ENCODE data around the gene AK5.

Gene AK5

DNA sequence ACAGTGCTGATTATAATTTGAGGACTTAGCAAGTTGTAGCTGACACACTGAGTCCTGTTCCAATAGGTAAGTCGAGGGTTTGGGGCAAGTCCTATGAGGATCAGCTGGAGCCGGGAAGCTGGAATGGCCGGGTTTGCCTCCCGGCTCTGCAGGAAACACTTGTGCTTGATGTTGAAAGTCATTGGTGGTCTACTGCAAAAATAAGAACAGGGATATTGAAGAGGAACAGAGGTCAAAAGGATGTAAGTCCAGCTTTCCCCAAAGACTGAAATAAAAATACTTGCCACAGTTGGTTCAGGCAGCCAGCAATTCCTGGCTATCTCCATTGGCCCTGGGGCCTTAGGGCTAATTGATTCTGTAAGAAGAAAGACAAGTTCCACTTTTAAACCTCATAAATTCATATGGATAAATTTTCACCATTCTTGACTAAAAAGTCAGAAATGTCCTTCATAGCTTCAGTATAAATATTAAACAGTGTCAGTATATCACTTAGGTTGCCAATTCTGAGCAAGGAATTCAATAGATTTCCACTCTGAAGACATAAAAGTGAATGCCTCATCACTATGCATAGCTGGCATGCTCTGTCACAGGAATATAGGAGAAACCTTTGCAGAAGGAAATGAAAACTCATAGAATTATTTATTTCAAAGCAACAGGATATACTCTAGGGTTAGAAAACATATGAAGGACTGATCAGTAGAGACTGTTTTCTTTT lies 165.2 kb downstream of the AK5 start:
- no peak for DNase-seq (ENCODE audit: low read depth)

DNA sequence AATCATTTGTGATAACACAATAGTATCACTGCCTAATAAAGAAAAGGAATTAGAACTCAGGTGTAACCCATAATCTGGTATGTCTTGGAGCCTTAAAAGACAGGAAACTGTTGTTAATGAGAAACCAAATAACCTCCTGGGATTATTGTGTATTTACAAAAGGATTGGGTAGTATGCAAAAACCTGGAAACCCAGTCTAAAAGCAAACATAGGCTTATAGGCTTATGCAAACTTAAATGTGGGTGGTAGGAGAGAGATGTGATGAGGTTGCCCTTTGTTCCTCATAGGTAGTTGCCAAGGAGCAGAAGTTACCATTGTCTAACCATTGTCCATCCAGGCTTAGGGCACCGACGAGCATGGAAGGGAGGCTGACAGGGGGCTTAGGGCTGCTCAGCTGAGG lies 165.8 kb downstream of the AK5 start:
- DNase-seq (ENCODE audit: low read depth), result no peak

DNA sequence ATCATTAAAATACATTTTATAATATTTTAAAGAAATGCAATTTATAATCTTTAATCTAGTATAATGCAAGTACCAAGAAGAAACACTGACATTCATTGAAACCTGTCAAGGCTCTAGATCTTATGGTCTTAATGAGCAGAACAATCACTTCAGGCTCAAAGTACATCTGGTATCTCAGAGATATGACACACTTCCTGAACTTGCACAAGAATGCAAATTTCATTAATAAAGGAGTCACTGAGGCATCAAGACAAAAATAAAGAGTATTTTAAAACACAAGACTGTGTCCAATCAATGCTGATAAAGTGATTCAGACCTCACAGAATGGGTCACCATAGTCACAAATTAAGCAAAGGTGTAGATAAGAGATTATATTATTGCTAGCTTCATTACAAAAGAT lies 178.1 kb downstream of the AK5 start:
- no peak for DNase-seq (ENCODE audit: low read depth)

DNA sequence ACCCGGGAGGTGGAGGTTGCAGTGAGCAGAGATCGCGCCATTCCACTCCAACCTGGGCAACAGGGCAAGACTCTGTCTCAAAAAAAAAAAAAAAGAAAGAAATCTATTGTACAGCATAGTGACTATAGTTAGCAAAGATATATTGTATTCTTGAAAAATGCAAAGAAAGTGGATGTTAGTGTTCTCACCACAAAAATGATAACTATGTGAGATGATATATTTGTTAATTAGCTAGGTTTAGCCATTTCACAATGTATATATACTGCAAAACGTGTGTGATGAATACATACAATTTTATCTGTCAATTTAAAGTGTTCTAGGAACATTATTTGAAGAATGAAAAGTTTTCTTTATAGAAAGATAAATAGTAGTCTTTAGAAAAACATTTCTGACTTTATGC lies 179.9 kb downstream of the AK5 start:
- DNase-seq (ENCODE audit: low read depth), result no peak

DNA sequence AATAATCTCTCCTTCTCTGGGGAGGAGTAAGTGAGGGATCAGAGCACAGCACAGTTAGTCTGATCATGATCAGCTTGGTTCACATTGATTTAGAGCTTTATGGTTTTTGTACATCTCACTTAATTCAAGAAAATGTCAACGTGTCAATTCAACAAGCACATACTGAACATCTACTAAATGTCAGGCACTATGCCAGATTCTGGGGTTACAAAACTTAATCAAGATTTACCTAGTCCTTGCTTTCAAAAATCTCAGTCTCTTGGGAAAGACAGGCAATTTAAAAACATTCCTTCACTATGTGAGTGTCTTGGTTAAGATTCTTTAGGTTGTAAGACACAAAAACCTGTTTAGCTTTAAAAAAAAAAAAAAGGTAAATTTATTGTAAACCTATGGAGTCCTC lies 181.4 kb downstream of the AK5 start:
- DNase-seq (ENCODE audit: low read depth), result no peak

DNA sequence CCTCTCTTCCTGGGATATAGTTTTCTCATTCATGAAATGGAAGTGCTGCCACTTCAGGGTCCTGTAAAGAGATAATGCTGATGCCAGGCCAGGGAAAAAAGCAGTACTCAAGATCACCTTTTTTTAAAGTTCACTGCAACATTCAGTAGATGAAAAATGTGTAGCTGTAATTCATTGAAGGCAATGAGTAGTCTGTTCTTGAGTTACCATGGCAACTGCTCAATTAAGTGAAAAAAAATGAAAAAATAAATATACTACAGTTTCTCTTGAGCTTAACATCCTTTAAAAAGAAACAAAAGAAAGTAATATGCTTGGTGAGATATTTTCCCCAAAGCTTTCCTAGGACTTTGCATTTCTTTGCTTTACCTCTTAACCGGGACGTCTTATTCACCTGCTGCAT lies 183.3 kb downstream of the AK5 start:
- DNase-seq (ENCODE audit: low read depth), result no peak

DNA sequence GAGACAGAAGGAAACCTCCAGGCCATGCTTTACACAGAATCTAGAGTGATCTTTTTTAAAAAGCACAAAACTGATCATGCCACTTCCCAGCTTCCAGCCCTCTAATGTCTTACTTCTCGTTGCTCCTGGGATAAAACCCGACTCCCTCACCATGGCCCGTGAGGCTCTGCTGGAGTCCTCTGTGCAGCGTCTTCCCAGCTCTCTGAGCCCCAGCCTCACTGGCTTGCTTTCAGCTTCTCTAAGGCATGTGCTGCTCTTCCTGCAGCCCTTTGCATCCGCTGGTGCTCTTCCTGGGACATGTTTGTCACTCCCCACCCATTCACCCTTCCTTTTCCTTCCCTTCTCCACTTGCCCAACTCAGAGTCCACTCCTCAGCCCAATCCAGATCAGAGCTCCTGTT lies 184.1 kb downstream of the AK5 start:
- no peak for DNase-seq (ENCODE audit: low read depth)

DNA sequence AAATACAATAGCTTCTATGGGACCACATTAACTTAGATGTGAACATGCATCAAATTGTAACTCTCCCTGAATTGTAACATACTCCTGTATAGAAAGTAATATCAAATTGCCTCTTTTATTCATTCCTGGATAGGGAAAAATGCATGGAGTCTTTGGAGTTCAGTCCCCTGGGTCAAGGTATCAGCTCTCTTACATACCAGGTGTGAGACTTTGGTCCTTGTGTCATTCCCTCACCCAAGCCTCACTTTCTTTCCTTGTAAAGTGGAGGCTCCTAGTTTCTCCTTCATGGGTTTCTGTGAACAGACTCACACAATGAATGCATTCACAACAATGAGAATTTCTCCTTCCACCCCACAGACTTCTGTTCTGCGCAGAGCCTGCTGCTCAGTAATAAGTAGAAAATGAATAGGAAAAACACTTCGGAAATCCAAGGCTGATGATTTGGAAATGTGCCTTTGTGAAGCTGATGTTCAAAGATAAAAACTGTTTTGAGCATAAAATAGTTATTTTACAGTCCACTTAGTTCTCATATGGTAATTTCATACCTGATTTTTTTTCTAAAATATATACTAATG lies 185.3 kb downstream of the AK5 start:
- no peak for DNase-seq (ENCODE audit: low read depth)

DNA sequence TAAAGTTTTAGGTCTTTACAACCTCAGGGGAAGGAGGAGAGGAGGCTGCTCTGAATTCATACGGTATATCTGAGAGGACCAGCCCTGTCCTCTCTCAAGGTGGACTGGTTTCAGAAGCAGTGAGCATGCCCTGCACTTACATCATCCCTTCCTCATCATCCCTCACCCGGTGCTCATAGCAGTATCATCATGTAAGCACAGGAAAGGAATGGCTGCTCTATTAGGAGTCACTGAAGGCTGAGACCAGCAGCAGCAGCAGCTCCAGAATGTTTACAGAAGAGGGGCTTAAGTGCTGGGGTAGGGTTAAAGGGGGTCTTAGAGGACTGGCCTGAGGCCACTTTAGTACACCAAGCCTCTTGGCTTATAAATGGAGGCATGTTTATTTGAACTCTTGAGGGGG lies 185.9 kb downstream of the AK5 start:
- DNase-seq (ENCODE audit: low read depth), result no peak

DNA sequence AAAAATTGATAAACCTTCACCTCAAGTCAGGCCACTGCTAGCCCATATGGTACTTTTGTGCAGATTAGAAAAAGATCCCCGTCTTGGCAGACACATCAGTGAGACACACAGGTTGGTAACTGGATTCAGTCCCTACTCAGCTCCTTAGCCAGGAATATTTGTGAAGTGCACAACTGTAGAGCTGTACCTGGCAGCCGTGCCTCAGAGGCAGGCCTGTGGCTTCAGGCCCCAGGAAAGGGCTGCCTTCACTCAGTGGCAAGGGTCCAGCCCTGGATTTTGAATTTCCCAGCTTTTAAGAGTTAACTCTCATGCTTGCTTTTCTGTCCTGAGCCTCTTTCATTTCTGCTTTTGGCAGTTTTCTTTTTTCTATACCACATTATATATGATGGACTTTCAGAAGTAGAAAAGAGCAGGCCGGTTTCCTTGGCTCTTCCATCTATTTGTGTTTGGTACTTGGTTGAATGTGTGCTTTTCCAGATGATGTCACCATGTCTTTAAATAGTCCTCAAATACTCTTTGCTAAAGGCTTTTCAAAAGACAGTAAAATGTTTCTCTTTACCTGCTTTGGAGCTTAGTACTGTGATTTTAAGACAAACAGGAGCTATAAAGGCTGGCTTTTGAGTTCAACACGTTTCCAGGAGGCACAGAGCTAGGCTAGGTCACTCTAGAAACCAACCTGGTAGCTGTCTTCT lies 186.6 kb downstream of the AK5 start:
- DNase-seq (ENCODE audit: low read depth), result no peak

DNA sequence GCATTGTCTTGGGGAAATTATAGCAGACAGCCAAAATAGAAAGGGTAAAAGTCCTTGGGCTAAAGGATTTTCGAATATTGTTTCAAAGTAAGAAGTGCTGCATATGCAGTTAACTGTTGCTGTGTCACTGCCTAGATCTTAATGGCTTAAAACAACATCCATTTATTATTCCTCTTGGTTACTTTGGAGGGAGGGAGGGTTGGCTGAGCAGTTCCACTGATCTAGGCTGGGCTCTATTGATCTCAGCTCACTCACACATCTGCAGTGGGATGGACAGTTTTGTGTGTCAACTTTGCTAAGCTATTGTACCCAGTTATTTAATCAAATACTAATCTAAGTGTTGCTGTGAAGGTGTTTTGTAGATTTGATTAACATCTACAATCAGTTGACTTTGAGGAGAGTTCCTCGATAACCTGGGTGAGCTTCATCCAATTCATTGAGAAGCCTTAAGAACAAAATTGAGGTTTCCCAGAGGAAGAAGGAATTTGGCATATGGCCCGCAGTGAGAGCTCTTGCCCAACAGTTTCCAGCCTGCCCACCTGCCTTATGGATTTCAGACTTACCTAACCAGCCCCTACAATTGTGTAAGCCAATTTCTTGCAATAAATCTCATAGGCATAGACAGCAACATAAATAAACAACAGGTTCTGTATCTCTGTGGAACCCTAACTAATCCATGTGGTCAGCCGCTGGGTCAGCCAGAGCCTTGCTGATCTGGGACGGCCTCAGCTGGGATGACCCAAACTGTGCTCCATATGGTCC lies 187.3 kb downstream of the AK5 start:
- DNase-seq (ENCODE audit: low read depth), result no peak

DNA sequence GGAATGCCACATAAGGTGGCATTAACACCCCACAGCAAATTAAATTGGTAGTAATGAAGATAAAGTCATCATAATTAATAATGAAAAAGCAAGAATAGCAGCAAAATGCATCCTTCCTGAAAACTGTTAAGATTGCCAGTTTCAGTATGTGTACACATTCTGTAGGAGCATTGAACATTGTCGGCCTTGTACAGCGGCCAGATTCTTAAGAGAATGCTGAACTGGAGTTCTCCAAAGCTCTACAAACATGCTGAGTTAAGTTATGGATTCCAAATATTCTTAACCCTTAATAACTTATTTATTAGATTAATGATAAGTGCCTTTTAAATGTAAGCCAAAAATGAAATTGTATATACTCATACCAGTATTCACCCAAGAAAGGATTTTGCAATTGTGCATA lies 189.9 kb downstream of the AK5 start:
- no peak for DNase-seq (ENCODE audit: low read depth)

DNA sequence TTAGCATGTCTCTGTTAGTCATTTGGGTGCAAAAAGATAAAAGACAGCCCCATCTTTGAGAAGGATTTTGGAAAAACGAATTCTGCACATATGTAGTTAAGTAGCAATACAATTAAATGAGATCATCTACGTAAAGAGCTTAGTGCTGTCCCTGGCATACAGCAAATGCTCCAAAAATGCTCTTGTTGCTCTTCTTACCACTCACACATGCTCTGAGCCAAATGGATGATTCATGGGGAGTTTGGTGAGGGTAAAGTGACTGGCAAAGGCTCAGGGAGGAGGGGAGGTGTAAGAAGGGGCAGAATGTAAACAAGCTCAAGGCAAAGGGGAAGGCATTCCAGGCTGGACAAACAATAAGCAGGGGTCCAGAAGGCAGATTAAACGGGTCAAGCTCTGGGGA lies 191.9 kb downstream of the AK5 start:
- no peak for DNase-seq (ENCODE audit: low read depth)

DNA sequence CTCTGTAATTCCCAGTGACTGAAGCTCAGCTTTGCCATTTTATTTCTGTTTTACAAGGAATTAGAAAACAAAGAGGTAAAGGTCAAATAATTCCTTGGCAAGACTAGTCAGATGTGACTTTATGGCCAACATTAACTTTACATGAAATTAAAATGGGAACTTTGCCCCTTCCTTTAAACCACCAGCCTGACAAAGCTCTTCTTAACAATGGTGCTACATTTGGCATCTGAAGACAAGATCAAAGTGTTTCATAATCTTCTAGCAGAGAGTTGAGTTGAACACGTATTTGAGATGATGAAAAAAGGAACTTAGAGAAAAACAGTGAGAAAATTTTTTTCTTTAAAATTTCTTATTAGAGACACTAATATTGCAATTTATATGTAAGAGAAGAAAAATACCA lies 193.8 kb downstream of the AK5 start:
- no peak for DNase-seq (ENCODE audit: low read depth)

DNA sequence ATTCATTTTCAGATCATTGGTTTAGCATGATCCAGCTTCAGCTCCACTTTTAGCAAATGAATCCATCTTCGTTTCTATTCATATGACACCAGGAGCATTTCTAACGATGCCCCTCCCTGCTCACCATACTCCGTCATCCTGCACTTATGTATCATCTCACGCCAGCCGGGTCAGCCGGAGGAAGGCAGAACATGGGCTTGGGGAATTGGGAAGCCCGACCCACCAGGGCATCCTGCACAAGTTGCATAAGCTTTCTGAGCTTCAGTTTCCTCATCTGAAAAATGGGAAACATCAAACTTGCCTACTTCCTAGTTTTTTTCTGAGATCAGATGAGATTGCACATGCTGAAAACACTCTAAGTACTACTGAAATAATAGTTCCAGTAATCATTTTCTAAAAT lies 194.7 kb downstream of the AK5 start:
- DNase-seq (ENCODE audit: low read depth), result no peak

DNA sequence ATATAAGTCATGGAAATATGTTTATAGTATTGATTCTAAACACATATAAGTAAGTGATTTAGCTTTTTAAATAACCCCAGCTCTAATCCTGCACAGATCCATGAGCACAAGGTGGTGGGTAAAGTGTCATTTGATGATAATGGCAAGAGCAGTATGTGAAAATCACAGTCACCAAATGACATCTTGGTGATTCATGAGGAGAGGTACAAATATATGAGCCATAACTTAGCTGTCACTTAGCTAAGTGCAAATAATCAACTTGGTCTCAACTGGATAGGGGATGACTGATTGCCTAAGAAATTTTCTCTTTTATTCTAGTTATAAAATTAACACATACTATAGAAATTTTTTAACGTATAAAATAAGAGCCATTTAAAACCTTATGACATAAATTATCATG lies 202.5 kb downstream of the AK5 start:
- no peak for DNase-seq (ENCODE audit: low read depth)

DNA sequence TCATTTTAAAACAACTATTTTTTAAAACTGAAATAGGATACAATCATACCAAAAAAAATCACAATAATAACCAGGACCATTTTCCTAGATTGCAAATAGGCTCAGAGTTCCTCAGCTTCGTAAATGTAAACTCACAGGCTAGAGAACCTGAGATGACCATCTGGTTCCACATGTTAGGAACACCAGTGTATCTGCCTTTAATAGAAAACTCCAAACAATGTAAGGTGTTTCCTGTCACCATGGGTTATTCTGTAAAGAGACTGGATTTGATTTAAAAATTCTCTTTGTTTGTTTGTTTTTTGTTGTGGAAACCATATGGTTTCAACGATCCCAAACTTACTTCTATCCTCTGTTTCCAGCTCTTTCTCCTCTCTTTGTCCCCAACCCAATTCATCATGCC lies 203.1 kb downstream of the AK5 start:
- DNase-seq (ENCODE audit: low read depth), result no peak

DNA sequence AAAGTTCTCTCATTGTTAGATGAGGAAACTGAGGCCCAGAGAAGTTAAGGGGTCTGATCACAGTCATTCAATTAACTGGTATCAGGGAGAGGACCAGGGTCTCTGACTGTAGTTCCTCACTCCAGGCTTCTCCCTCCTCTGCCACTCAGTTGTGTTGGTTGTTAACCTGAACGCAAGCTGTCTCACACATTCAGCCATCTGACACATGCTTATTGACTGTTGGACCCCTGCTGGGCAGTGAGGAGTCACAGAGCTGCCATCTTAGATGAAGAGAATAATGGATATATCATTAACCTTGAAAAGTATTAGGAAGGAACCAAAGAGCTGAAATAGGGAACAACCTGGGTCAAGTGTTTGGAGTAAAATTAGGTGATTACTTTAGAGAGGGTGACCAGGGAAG lies 205.8 kb downstream of the AK5 start:
- no peak for DNase-seq (ENCODE audit: low read depth)

DNA sequence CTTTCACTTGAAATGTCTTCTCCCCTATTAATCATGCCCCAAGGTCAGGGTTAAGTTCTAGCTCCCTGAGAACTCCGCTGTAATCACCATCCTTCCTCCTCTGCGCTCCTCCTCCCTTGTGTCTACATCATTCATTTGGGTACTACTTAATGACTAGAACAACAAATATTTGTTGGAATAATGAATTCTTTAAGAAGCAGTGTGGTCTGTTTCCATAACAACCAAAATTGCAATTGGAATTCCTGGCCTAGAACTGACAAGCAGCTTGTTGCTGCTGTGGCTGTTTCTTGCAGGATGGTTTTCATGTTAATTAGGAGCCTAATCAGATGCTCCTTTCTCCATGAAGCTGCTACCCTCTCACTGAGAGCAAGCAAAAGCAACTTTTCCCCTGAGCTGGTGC lies 208.1 kb downstream of the AK5 start:
- DNase-seq (ENCODE audit: low read depth), result no peak

DNA sequence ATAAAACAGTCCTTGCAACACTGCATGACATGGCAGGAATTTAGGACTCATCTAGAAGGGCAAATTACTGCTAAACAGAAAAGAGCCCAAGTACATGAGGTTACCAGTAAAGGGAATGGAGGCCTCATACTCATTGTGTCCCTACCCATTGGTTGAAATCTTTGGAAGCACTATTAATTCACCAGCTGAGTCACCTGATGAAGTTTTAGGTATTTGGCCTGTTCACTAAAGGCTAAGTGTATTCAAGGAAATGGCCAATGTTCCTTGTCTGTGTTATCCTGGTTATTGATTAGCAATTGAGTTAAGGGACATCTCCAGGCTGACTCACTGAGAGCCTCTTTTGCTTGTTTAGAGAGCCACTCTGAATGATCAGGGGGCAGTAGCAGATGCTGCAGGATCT lies 212.2 kb downstream of the AK5 start:
- DNase-seq (ENCODE audit: low read depth), result no peak

DNA sequence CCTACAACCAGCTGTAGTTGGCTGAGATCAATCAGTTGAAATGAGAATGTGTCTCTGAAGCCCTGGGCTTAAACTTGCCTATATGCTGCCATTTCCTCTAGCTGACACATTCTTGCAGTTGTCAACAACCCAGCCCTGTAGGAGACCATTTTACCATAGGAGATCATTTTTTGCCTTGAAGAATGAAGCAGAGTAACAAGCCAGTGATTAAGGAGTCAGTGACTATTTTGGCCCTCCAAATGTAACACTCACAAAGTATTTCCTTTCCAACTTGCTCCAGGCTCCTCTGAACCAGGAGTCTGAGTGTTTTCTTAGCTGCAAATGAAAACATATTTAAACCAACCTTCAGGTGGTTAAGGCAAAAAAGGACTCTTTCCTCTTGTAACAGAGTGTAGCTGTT lies 217.1 kb downstream of the AK5 start:
- DNase-seq (ENCODE audit: low read depth), result no peak

DNA sequence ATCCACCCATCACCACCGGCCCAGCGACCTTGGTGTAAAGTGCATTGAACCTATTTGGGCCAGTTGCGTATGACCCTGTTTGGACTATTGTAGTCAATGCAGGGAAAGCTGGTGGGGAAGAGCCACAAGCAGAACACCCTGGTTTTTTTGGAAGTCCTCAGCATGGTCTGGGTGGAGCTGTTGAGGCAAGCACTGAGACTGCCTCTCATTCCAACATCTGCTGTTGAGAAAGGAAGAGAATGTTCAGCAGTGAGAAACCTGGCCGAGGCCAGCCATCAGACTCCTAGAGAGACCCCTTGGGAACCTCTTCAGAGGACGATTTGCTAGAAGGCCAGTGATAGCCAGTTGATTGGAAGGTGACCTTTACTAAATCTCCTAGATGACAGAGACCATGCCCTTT lies 217.6 kb downstream of the AK5 start:
- DNase-seq (ENCODE audit: low read depth), result no peak

DNA sequence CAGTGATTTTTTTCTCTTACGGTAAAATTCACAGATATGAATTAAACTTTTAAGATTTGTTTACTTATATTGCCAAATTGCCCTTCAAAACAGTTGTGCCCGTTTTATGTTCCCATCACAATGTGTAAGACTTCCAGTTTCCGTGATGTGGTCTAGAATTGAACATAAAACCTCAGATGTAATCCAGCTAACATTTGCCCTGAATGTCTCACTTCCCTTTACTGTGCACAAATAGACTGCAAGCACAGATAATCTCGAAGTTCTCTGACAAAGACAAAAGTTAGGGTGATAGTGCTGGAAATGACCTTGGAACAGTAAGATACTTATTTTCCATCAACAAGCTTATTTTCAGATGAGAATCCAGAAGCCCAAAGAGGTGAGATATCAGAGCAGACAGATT lies 223.2 kb downstream of the AK5 start:
- no peak for DNase-seq (ENCODE audit: low read depth)

Data from CMK (cell line).